ENCODE results near the gene WNT6. TPM values are rescaled to one million over a fixed set of nuclear protein-coding genes. Genes with fewer than 3 reads are reported as not detected.
A peak's percentile ranks its signal among the peaks of the same experiment; 100 is the strongest.

The WNT6 gene
- total and polyA plus RNA-seq, 4 donors = 0.08 to 0.20 TPM; not detected in 2

- DNase-seq (ENCODE audit: low spot score) = no peak
- 11% methylated on average over 18 of the region's 18 CpGs for WGBS
- H3K9me3 ChIP-seq (ENCODE audit: control insufficient read depth in 4 of 4, low read length in 3 of 4) = no peaks in the 10 kb centered on the region
- no peak for TF ChIP-seq TAF1 (conservative IDR thresholded peaks at IDR 0.05)
- no peak for TF ChIP-seq GABPA (IDR thresholded peaks at IDR 0.05 in 1 of 2, conservative IDR thresholded peaks at IDR 0.05 in 1 of 2)
- no peak for TF ChIP-seq FOXA1 (IDR thresholded peaks at IDR 0.05)
- no peak for TF ChIP-seq ATF3 (IDR thresholded peaks at IDR 0.05)
- no peak for TF ChIP-seq HNF4G (IDR thresholded peaks at IDR 0.05)
- no peak for TF ChIP-seq HNF4A (conservative IDR thresholded peaks at IDR 0.05)
- no peak for TF ChIP-seq RAD21 (IDR thresholded peaks at IDR 0.05)
- TF ChIP-seq CTCF (IDR thresholded peaks at IDR 0.05; ENCODE audit: low read depth, low read length, missing input control) = no peak
- no peak overlapping the region for H3K27ac ChIP-seq (ENCODE audit: low read depth in 1 of 2, low read length in 2 of 2)
- H3K27me3 ChIP-seq (ENCODE audit: control insufficient read depth in 4 of 4, insufficient read depth in 4 of 4, low read length in 3 of 4) = peaks cover 7 to 24% (median 18%) of the 10 kb centered on the region in 4 donors
- H3K4me1 ChIP-seq (ENCODE audit: control insufficient read depth in 4 of 4, insufficient read depth in 4 of 4, low read length in 3 of 4) = peaks cover 4 to 17% (median 9%) of the 10 kb centered on the region in 4 donors
- H3K9ac ChIP-seq (ENCODE audit: low read depth in 1 of 2, low read length in 2 of 2) = no peak overlapping the region
- peak overlapping the region in 1 of 3 donors; percentile 10 for H3K4me3 ChIP-seq (ENCODE audit: low read depth in 1 of 3, low read length in 3 of 3)
- H3K36me3 ChIP-seq (ENCODE audit: control insufficient read depth in 4 of 4, insufficient read depth in 3 of 4, low read depth in 1 of 4, low read length in 3 of 4) = no peaks in the 10 kb centered on the region
Observed at GRCh38 chr2:218870984-218871344, 11.4 kb downstream of the WNT6 start.

- Histone ChIP-seq H3K27me3 (ENCODE audit: control insufficient read depth in 4 of 4, insufficient read depth in 4 of 4, low read length in 3 of 4) (peaks cover 7 to 25% (median 19%) of the 10 kb centered on the region in 4 donors), H3K9me3 (ENCODE audit: control insufficient read depth in 4 of 4, low read length in 3 of 4) (no peaks in the 10 kb centered on the region), H3K27ac (ENCODE audit: low read depth in 1 of 2, low read length in 2 of 2) (no peak overlapping the region), H3K4me3 (ENCODE audit: low read depth in 1 of 3, low read length in 3 of 3) (peak overlapping the region in 1 of 3 donors; percentile 10), H3K36me3 (ENCODE audit: control insufficient read depth in 4 of 4, insufficient read depth in 3 of 4, low read depth in 1 of 4, low read length in 3 of 4) (no peaks in the 10 kb centered on the region), H3K9ac (ENCODE audit: low read depth in 1 of 2, low read length in 2 of 2) (no peak overlapping the region), H3K4me1 (ENCODE audit: control insufficient read depth in 4 of 4, insufficient read depth in 4 of 4, low read length in 3 of 4) (peaks cover 4 to 17% (median 9%) of the 10 kb centered on the region in 4 donors)
- no peak for TF ChIP-seq RAD21 (IDR thresholded peaks at IDR 0.05)
- TF ChIP-seq HNF4G (IDR thresholded peaks at IDR 0.05) = no peak
- TF ChIP-seq EGR1 (IDR thresholded peaks at IDR 0.05; ENCODE audit: low read depth in 2 of 2) = no peak
- no peak for TF ChIP-seq MAX (IDR thresholded peaks at IDR 0.05)
- TF ChIP-seq TAF1 (conservative IDR thresholded peaks at IDR 0.05) = no peak
- no peak for TF ChIP-seq ZBTB33 (IDR thresholded peaks at IDR 0.05)
- TF ChIP-seq FOXA2 (IDR thresholded peaks at IDR 0.05) = no peak
- no peak for TF ChIP-seq YY1 (IDR thresholded peaks at IDR 0.05)
- no peak for DNase-seq (ENCODE audit: low spot score)
- WGBS = 6% methylated on average over 60 of the region's 60 CpGs
Observed at GRCh38 chr2:218871345-218872302, 12.0 kb downstream of the WNT6 start.
